ENCODE data around the gene VSIR.

Gene VSIR

DNA sequence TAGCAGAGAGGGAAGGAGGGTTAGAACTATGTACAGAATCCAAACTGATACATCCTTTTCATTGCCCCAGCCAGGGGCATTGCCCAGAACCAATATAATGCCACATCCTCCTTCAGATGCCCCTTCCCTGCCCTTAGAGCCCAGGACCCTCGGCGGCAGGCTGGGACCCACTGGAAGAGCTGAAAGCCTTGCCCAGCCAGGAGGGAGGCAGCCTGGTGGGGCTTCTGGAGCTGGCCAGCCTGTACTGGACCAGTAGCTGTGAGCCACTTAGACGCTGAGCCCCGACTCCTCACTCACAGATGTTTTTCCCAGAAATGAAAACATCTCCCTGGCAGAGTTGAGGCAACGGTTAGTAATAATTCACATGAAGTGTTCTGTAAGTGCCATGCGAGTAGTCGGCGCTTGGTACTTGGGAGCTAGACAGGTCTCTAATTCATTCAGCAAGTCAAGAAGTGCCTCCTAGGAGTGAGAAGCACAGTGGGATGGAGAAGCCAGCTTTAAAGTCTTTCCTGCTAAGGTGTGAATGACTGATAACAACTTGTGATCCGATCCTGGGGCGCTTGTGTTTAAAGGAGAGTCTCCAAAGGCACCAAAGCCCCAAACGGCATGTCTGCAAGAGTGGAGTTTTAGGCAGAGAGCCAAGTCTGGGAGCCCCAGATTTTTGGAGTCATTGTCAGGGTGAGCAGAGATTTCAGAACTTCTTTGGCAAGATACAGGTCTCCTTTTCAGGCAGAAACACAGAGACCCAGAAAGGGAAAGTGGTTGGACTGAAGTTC lies 9.8 kb downstream of the VSIR start:
- no peak for DNase-seq

GRCh38 chr10:71762324-71762723 lies 11.0 kb downstream of the VSIR start:
- no peak for DNase-seq

- DNase-seq, result no peak
Measured at GRCh38 chr10:71761541-71762113, 11.7 kb downstream of the VSIR start.

DNA sequence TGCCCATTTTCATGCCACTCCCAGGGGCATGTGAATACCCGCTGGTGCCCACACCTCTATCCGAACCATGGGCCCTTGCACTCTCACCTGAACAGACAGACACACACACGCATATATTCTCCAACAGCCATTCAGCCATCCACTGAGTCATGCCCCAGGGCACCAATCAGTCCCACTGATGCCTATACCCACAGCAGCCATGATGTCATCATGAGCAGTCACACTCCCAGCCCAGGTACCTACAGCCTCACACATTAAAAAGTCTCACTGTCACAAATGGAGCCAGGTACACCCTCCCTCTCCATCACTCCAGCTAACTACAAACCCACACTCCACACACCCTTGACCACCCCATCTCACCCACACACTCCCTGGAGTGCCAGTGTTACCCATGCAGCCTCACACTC lies 12.2 kb downstream of the VSIR start:
- DNase-seq, result no peak

GRCh38 chr10:71757399-71757922 lies 15.9 kb downstream of the VSIR start:
- DNase-seq, result no peak

GRCh38 chr10:71756311-71757191 lies 16.8 kb downstream of the VSIR start:
- DNase-seq, result no peak

GRCh38 chr10:71755179-71755879 lies 18.0 kb downstream of the VSIR start:
- DNase-seq, result no peak

DNA sequence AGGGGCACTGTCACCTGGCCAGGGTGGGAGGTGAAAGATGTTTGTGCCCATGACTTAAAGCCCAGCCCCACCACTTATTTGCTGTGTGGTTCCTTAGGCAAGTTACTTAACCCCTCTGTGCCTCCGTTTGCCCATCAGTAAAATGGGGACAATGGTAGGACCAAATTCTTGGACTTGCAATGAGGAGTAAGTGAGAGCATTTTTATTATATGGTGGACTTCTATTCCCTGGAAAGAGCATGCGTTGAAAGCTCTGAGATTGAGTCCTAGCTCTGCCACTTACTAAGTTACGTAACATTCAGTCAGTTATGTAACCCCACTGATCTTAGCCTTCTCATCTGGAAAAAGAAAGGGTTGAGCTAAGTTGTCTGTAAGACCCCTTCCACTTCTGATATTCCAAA lies 18.8 kb downstream of the VSIR start:
- no peak for DNase-seq

DNA sequence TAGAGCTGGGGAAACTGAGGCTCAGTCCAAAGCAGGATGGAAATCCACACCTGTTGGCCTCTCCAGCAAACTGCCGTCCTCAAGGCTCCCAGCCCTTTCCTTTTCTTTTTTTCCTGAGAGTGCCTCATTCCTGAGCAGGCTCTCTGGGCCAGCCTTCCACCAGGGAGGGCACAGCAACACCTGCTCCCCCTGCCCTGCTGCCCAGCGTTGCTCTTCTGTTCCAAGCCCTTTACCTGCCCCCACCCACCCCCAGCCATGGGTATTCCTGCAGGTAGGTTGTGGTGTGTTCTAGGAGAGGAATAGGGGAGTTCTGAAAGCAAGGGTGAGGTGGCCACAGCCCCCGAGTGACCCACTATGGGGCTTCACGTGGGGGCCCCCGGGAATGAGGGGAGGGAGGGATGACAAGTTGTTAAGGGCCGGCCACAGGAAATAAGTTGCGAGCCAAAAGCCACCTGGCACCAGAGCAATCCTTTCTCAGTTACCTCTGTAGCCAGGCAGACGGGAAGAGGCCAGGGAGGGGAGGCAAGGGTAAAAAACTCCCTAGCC lies 19.3 kb downstream of the VSIR start:
- DNase-seq, result no peak

GRCh38 chr10:71753091-71753959 lies 20.0 kb downstream of the VSIR start:
- DNase-seq, result no peak

DNA sequence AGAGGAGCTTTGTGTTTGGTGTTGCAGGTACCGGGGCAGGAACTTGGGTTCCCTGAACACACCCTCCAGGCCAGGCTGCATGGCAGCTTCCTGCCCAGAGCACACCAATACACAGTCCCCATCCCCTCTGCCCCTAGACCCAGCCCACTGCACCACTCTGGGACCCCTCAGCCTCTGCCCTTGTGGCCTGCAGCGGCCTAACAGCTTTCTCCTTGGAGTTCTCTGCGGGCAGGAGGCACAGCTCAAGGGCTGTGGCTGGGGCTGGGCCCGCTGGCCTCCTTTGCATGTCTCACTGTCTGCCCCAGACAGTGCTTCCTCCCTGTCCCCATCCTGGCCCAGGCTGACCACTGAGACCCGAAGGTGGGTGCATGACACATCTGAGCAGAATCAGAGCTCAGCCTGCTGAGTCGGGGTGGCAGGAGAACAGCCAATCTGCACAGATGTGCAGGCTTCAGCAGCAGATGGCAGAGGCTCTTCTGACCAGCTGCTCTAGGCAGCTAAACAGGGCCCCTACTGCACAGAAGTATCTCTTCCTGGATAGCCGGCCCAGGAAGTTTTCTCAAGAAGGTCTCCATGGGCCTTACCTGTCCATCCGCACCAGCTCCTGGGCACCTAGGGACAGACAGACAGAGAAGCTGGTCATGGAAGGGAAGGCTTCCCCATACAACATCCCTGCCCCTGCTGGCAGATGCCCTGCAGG lies 20.8 kb downstream of the VSIR start:
- DNase-seq, result no peak

DNA sequence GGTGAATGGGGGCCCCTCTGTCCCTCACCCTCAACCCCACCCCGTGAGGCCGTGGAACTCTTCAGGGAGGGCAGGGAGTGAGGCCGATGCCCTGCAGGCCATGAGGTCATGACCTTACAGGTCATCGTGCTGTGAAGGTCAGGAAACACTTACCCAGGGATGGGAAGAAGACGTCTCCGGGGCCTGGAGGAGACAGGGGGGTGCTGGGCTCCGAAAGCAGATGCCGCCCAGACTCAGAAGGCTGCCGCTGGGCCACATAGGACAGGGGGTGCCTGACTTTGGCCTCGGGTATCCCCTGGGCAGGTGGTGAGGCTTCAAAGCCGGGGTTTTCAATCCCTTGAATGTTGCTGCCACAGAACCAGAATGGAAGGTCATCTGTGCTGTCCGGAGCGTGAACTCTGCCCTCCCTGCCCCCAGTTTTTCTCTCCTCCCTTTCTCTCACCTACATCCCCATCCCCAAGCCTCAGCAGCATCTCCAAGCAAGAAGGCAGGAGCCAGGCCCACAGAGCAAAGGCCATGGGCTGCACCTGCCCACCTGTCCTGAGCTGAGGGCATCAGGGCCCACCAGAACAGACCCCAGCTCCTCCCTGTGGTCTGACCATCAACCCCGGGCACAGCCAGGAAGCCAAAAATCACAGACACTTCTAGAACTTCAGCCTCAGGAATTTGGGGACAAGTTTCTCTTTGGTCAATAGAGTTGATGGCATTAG lies 21.6 kb downstream of the VSIR start:
- no peak for DNase-seq

- no peak for DNase-seq
Measured at GRCh38 chr10:71750986-71751385, 22.3 kb downstream of the VSIR start.

DNA sequence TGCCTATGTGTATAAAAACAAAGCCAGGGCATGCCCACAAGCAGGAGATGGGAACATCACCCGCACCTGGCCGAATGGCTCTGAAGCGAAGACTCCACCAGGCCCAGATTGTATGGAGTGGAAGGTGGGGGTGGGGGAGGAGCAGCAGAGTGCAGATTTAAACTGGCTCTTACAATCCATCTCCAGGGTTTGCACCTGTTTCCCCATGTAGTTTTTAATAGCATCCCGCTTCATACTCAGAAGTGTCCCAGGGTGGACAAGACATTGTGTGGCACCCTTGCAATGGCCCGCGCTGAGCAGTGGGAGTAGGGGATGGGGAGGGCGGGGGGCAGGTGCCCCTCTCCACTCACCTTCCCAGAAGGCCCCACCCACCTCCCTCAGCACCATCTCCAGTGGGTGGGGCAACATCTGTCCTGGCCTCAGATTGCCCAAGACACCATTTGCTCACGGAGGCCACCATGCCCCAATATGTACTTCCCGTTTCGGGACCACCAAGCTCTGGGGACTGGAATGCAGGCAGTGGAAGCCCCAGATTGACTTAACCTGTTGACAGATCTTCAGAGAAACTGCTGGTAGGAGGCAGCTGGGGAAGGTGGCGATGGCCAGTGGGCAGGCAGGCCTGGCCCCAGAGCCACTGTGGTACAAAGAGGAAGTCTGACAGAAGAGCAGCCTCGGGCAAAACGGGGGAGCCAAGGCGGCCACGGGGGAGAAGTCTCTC lies 23.0 kb downstream of the VSIR start:
- DNase-seq, result no peak

- no peak for DNase-seq
Measured at GRCh38 chr10:71749396-71749795, 23.9 kb downstream of the VSIR start.

GRCh38 chr10:71748671-71749191 lies 24.6 kb downstream of the VSIR start:
- DNase-seq, result no peak

- no peak for DNase-seq
Measured at GRCh38 chr10:71747551-71748523, 25.5 kb downstream of the VSIR start.

DNA sequence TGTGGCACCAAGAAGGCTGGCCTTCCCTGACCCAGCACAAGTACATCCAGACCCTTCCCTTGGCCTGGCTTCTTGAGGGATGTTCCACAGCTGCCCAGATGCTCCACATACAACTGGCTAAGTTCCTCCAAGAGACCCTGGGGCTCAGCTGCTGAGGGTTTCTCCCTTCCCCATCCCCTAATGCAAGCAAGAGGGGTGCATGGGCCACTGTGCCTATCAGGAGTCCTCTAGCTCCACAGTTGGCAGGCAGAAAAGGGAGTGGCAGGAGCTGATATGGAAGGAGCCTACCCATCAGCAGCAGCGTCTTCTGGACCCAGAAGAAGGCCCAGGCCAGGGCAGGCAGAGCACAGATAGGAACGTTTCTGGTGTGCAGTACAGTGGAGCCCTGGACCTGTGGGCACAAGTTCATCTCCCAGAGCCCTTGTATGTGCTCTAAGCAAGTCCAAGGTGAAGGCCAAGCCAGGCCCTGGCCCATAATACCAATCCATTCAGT lies 26.2 kb downstream of the VSIR start:
- no peak for DNase-seq
